T-helper 17 cell (primary cell): Measurements from ENCODE around the gene ZNF511. TPM values are rescaled to one million over a fixed set of nuclear protein-coding genes. Genes with fewer than 3 reads are reported as not detected.

Experiments
- ATAC-seq: fragments of 150-1000 bp; cut with Tn5 transposase; 2 replicates; pipeline ENCODE4 v1.10.0; 2021; ENCODE audit warnings: mild to moderate bottlenecking, moderate library complexity
- DNase-seq, 3 donors: peaks; one replicate each; pipeline versions ENCODE4 v3.0.0 to v3.0.0-alpha.2; 2020 to 2021
- H3K9me3 ChIP-seq: one replicate; pipeline ENCODE4 v1.7.0; 2013; ENCODE audit warnings: low read length, mild to moderate bottlenecking; ENCODE audit not compliant: control insufficient read depth, poor library complexity, severe bottlenecking
- H3K27ac Mint-ChIP-seq: one replicate; pipeline ENCODE4 v1.8.0; 2022; ENCODE audit warnings: mild to moderate bottlenecking, moderate library complexity, mixed read lengths
- H3K27me3 Mint-ChIP-seq: one replicate; pipeline ENCODE4 v1.8.0; 2022; ENCODE audit warnings: mixed read lengths
- H3K36me3 Mint-ChIP-seq: one replicate; pipeline ENCODE4 v1.8.0; 2022; ENCODE audit warnings: low read depth, mixed read lengths
- H3K4me1 Mint-ChIP-seq: one replicate; pipeline ENCODE4 v1.8.0; 2022; ENCODE audit warnings: mild to moderate bottlenecking, mixed read lengths
- H3K4me3 Mint-ChIP-seq: one replicate; pipeline ENCODE4 v1.8.0; 2022; ENCODE audit warnings: mild to moderate bottlenecking, moderate library complexity, mixed read lengths
- total RNA-seq, 4 donors: library from RNA in 2 of 4; stranded (reverse) in 2 of 4; gene quantifications; one replicate each; pipeline ENCODE4 v1.2.3 and lab custom pipeline; 2022 to 2026

The ZNF511 gene
- total RNA-seq, 2 donors from 2014 or later, result 28.1 to 33.2 TPM

- no peaks in the 10 kb centered on the region for H3K27me3 Mint-ChIP-seq
- H3K9me3 ChIP-seq, result no peaks in the 10 kb centered on the region
- H3K27ac Mint-ChIP-seq, result no peak overlapping the region
- H3K36me3 Mint-ChIP-seq, result peaks cover 14% of the 10 kb centered on the region
- ATAC-seq (no peak), DNase-seq (no peak)
- H3K4me1 Mint-ChIP-seq, result peaks cover 8% of the 10 kb centered on the region
- no peak overlapping the region for H3K4me3 Mint-ChIP-seq
These were observed 20.7 kb upstream of the ZNF511 start for GRCh38 chr10:133287832-133288500.

- H3K4me1 Mint-ChIP-seq, result peaks cover 8% of the 10 kb centered on the region
- no peak for DNase-seq
- no peaks in the 10 kb centered on the region for H3K27me3 Mint-ChIP-seq
- no peak overlapping the region for H3K27ac Mint-ChIP-seq
- ATAC-seq, result no peak
- H3K36me3 Mint-ChIP-seq, result peaks cover 9% of the 10 kb centered on the region
- no peaks in the 10 kb centered on the region for H3K9me3 ChIP-seq
- H3K4me3 Mint-ChIP-seq, result no peak overlapping the region
These were observed 19.0 kb upstream of the ZNF511 start for GRCh38 chr10:133289761-133290160.

- no peaks in the 10 kb centered on the region for H3K9me3 ChIP-seq
- no peak for DNase-seq
- H3K4me1 Mint-ChIP-seq, result peaks cover 3% of the 10 kb centered on the region
- H3K4me3 Mint-ChIP-seq, result no peak overlapping the region
- peak; percentile 40 for ATAC-seq
- H3K27ac Mint-ChIP-seq, result no peak overlapping the region
- H3K27me3 Mint-ChIP-seq, result no peaks in the 10 kb centered on the region
- no peaks in the 10 kb centered on the region for H3K36me3 Mint-ChIP-seq
These were observed 15.6 kb upstream of the ZNF511 start for GRCh38 chr10:133292919-133293809.

- Mint-ChIP-seq H3K36me3 (no peaks in the 10 kb centered on the region), H3K4me1 (peaks cover 3% of the 10 kb centered on the region), H3K4me3 (no peak overlapping the region), H3K27ac (no peak overlapping the region), H3K27me3 (no peaks in the 10 kb centered on the region)
- DNase-seq, result no peak
- ATAC-seq, result no peak
- H3K9me3 ChIP-seq, result no peaks in the 10 kb centered on the region
These were observed 14.9 kb upstream of the ZNF511 start for GRCh38 chr10:133293810-133294119.

- H3K36me3 Mint-ChIP-seq, result no peaks in the 10 kb centered on the region
- H3K27me3 Mint-ChIP-seq, result no peaks in the 10 kb centered on the region
- no peak for ATAC-seq
These were observed 14.5 kb upstream of the ZNF511 start for GRCh38 chr10:133294189-133294588.

GRCh38 chr10:133295426-133296320 lies 13.0 kb upstream of the ZNF511 start:
- Mint-ChIP-seq H3K27me3 (no peaks in the 10 kb centered on the region), H3K27ac (no peak overlapping the region), H3K4me3 (no peak overlapping the region), H3K4me1 (peaks cover 5% of the 10 kb centered on the region), H3K36me3 (no peaks in the 10 kb centered on the region)
- H3K9me3 ChIP-seq, result no peaks in the 10 kb centered on the region
- ATAC-seq (no peak), DNase-seq (no peak)

More at GRCh38 chr10:133294189-133294588, 14.5 kb upstream of the ZNF511 start:
- Mint-ChIP-seq H3K4me1 (peaks cover 3% of the 10 kb centered on the region), H3K4me3 (no peak overlapping the region), H3K27ac (no peak overlapping the region)
- no peaks in the 10 kb centered on the region for H3K9me3 ChIP-seq
- DNase-seq, result no peak

GRCh38 chr10:133297504-133297903 lies 11.2 kb upstream of the ZNF511 start:
- Mint-ChIP-seq H3K27me3 (no peaks in the 10 kb centered on the region), H3K36me3 (no peaks in the 10 kb centered on the region), H3K27ac (peak overlapping the region; percentile 29), H3K4me3 (no peak overlapping the region), H3K4me1 (peaks cover 5% of the 10 kb centered on the region)
- ATAC-seq (no peak), DNase-seq (no peak)
- H3K9me3 ChIP-seq, result no peaks in the 10 kb centered on the region

GRCh38 chr10:133298466-133298865 lies 10.2 kb upstream of the ZNF511 start:
- no peak for DNase-seq
- H3K4me3 Mint-ChIP-seq, result no peak overlapping the region
- peaks cover 9% of the 10 kb centered on the region for H3K4me1 Mint-ChIP-seq
- no peak overlapping the region for H3K27ac Mint-ChIP-seq
- no peak for ATAC-seq
- no peaks in the 10 kb centered on the region for H3K36me3 Mint-ChIP-seq
- no peaks in the 10 kb centered on the region for H3K9me3 ChIP-seq
- no peaks in the 10 kb centered on the region for H3K27me3 Mint-ChIP-seq

- Mint-ChIP-seq H3K36me3 (no peaks in the 10 kb centered on the region), H3K27ac (no peak overlapping the region), H3K4me1 (peaks cover 16% of the 10 kb centered on the region), H3K4me3 (no peak overlapping the region), H3K27me3 (no peaks in the 10 kb centered on the region)
- no peaks in the 10 kb centered on the region for H3K9me3 ChIP-seq
- ATAC-seq (no peak), DNase-seq (no peak)
These were observed 9.5 kb upstream of the ZNF511 start for GRCh38 chr10:133299224-133299623.

- H3K9me3 ChIP-seq, result no peaks in the 10 kb centered on the region
- no peaks in the 10 kb centered on the region for H3K36me3 Mint-ChIP-seq
- H3K27me3 Mint-ChIP-seq, result no peaks in the 10 kb centered on the region
- peaks cover 19% of the 10 kb centered on the region for H3K4me1 Mint-ChIP-seq
- no peak overlapping the region for H3K27ac Mint-ChIP-seq
- H3K4me3 Mint-ChIP-seq, result no peak overlapping the region
- no peak for ATAC-seq
- no peak for DNase-seq
These were observed 9.0 kb upstream of the ZNF511 start for GRCh38 chr10:133299738-133300137.

GRCh38 chr10:133302230-133302629 lies 6.5 kb upstream of the ZNF511 start:
- peaks cover 26% of the 10 kb centered on the region for H3K4me1 Mint-ChIP-seq
- H3K4me3 Mint-ChIP-seq, result no peak overlapping the region
- DNase-seq (no peak), ATAC-seq (no peak)
- H3K36me3 Mint-ChIP-seq, result no peaks in the 10 kb centered on the region
- H3K9me3 ChIP-seq, result no peaks in the 10 kb centered on the region
- no peaks in the 10 kb centered on the region for H3K27me3 Mint-ChIP-seq
- peak overlapping the region; percentile 37 for H3K27ac Mint-ChIP-seq

- Mint-ChIP-seq H3K36me3 (peaks cover 4% of the 10 kb centered on the region), H3K4me3 (no peak overlapping the region)
- ATAC-seq, result no peak
These were observed 5.5 kb upstream of the ZNF511 start for GRCh38 chr10:133303206-133303605.

GRCh38 chr10:133306097-133306476 lies 2.6 kb upstream of the ZNF511 start:
- no peaks in the 10 kb centered on the region for H3K27me3 Mint-ChIP-seq
- peaks cover 30% of the 10 kb centered on the region for H3K4me1 Mint-ChIP-seq
- ATAC-seq, result no peak
- peaks cover 5% of the 10 kb centered on the region for H3K36me3 Mint-ChIP-seq
- H3K4me3 Mint-ChIP-seq, result no peak overlapping the region
- H3K27ac Mint-ChIP-seq, result peak overlapping the region; percentile 98
- H3K9me3 ChIP-seq, result no peaks in the 10 kb centered on the region
- DNase-seq, result no peak

More at GRCh38 chr10:133303206-133303605, 5.5 kb upstream of the ZNF511 start:
- H3K4me1 Mint-ChIP-seq, result peaks cover 32% of the 10 kb centered on the region
- no peak overlapping the region for H3K27ac Mint-ChIP-seq
- no peak for DNase-seq
- no peaks in the 10 kb centered on the region for H3K9me3 ChIP-seq
- H3K27me3 Mint-ChIP-seq, result no peaks in the 10 kb centered on the region
